A673 (cell line): ENCODE measurements around the gene PIGX.

Source experiments
- EZH2 ChIP-seq: fragments of 200-600 bp; sonication (generic); IDR thresholded peaks from 2 replicates; pipeline ENCODE4 v1.6.1; 2017; ENCODE audit warnings: borderline replicate concordance, low read depth, mild to moderate bottlenecking, mixed read lengths, antibody characterized with exemption, low read length; ENCODE audit not compliant: poor library complexity, severe bottlenecking
- TF ChIP-seq, protein P1 (sequence below): fragments of 300-800, 200-600 bp; sonication (generic); conservative IDR thresholded peaks from 2 replicates; pipeline ENCODE4 v1.5.1; 2017; ENCODE audit warnings: low read depth, mild to moderate bottlenecking, antibody characterized with exemption, low read length, moderate library complexity, mixed read lengths

GRCh38 chr3:196737655-196738054 lies 25.5 kb downstream of the PIGX start:
- TF ChIP-seq, protein P1, sequence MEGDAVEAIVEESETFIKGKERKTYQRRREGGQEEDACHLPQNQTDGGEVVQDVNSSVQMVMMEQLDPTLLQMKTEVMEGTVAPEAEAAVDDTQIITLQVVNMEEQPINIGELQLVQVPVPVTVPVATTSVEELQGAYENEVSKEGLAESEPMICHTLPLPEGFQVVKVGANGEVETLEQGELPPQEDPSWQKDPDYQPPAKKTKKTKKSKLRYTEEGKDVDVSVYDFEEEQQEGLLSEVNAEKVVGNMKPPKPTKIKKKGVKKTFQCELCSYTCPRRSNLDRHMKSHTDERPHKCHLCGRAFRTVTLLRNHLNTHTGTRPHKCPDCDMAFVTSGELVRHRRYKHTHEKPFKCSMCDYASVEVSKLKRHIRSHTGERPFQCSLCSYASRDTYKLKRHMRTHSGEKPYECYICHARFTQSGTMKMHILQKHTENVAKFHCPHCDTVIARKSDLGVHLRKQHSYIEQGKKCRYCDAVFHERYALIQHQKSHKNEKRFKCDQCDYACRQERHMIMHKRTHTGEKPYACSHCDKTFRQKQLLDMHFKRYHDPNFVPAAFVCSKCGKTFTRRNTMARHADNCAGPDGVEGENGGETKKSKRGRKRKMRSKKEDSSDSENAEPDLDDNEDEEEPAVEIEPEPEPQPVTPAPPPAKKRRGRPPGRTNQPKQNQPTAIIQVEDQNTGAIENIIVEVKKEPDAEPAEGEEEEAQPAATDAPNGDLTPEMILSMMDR = no peak
- no peak for TF ChIP-seq EZH2
